K562 (cell line): ENCODE data around the gene MYLK4. TPM values are rescaled to one million over a fixed set of nuclear protein-coding genes. Genes with fewer than 3 reads are reported as not detected.

ENCODE experiments used
- CBX5 ChIP-seq: IDR thresholded peaks from 2 replicates; pipeline ENCODE4 v1.6.1; 2014; ENCODE audit warnings: low read depth, borderline replicate concordance
- CSDE1 ChIP-seq, 2 experiments: fragments of 450-650 bp; IDR thresholded peaks; 2 replicates each; pipeline ENCODE4 v1.6.1; 2016; ENCODE audit warnings: mild to moderate bottlenecking in 1 of 2
- ETV1 ChIP-seq: fragments of 450-650 bp; conservative IDR thresholded peaks from 2 replicates; pipeline ENCODE4 v1.6.1; 2016; ENCODE audit warnings: missing genetic modification characterization, control low read depth, low read depth, missing compliant biosample characterization
- HDAC2 ChIP-seq: fragments of 450-650 bp; IDR thresholded peaks from 2 replicates; pipeline ENCODE4 v1.6.1; 2016; ENCODE audit warnings: mild to moderate bottlenecking
- HDAC3 ChIP-seq: fragments of 450-650 bp; IDR thresholded peaks from 2 replicates; pipeline ENCODE4 v1.6.1; 2018; ENCODE audit warnings: borderline replicate concordance, mild to moderate bottlenecking, moderate library complexity; ENCODE audit not compliant: partially characterized antibody
- HMBOX1 ChIP-seq: sonication (generic); IDR thresholded peaks from 2 replicates; pipeline ENCODE4 v1.6.1; 2016
- KDM4B ChIP-seq, 2 experiments: fragments of 450-650 bp in 1 of 2; sonication (generic) in 1 of 2; IDR thresholded peaks; 2 replicates each; pipeline ENCODE4 v1.6.1; 2016 to 2017; ENCODE audit warnings: borderline replicate concordance in 2 of 2, antibody characterized with exemption in 1 of 2, low read depth in 1 of 2, mild to moderate bottlenecking in 1 of 2
- MTA2 ChIP-seq: fragments of 450-650 bp; IDR thresholded peaks from 2 replicates; pipeline ENCODE4 v1.6.1; 2016; ENCODE audit warnings: low read depth
- MYBL2 ChIP-seq, 2 experiments: fragments of 450-650 bp in 1 of 2; sonication (generic) in 1 of 2; formaldehyde crosslinking in 1 of 2; IDR thresholded peaks; 2 replicates each; pipeline versions ENCODE4 v1.6.1 to v1.8.1; 2017 to 2022; ENCODE audit warnings: borderline replicate concordance in 1 of 2, inconsistent platforms in 1 of 2, low read depth in 1 of 2, mild to moderate bottlenecking in 1 of 2, missing genetic modification reagents in 1 of 2, moderate library complexity in 1 of 2
- NCOR1 ChIP-seq: fragments of 450-650 bp; IDR thresholded peaks from 2 replicates; pipeline ENCODE4 v1.6.1; 2016; ENCODE audit warnings: mild to moderate bottlenecking, moderate library complexity
- NR1H2 ChIP-seq: sonication (generic); formaldehyde crosslinking; IDR thresholded peaks from 2 replicates; pipeline ENCODE4 v1.4.0; 2020; ENCODE audit warnings: mild to moderate bottlenecking, missing genetic modification reagents
- PKNOX1 ChIP-seq: fragments of 450-650 bp; IDR thresholded peaks from 2 replicates; pipeline ENCODE4 v1.6.1; 2016
- RCOR1 ChIP-seq, 2 experiments: IDR thresholded peaks; 2 replicates each; pipeline ENCODE4 v1.6.1; 2012; ENCODE audit warnings: low read depth in 2 of 2, low read length in 2 of 2, borderline replicate concordance in 1 of 2, improper control_type of control experiment in 1 of 2
- SETDB1 ChIP-seq: IDR thresholded peaks from one replicate; pipeline ENCODE4 v1.6.1; 2012; ENCODE audit warnings: low read length, control low read depth, inconsistent platforms
- SMARCA4 ChIP-seq: fragments of 450-650 bp; IDR thresholded peaks from 2 replicates; pipeline ENCODE4 v1.6.1; 2016
- SP1 ChIP-seq: sonication (generic); formaldehyde crosslinking; IDR thresholded peaks from 2 replicates; pipeline ENCODE4 v1.8.1; 2022; ENCODE audit warnings: mild to moderate bottlenecking, missing genetic modification reagents
- ZNF253 ChIP-seq: fragments of 250-450 bp; sonication (Bioruptor Pico); conservative IDR thresholded peaks from 2 replicates; pipeline ENCODE4 v1.6.1; 2021; ENCODE audit warnings: mild to moderate bottlenecking
- ZNF384 ChIP-seq: IDR thresholded peaks from 2 replicates; pipeline ENCODE4 v1.6.1; 2012; ENCODE audit warnings: low read depth, low read length, improper control_type of control experiment
- ZNF609 ChIP-seq: sonication (generic); formaldehyde crosslinking; IDR thresholded peaks from 2 replicates; pipeline ENCODE4 v1.8.1; 2023; ENCODE audit warnings: missing genetic modification reagents, mild to moderate bottlenecking, borderline replicate concordance
- ZNF655 ChIP-seq: fragments of 250-450 bp; sonication (Bioruptor Pico); IDR thresholded peaks from 2 replicates; pipeline ENCODE4 v1.5.0; 2021
- polyA plus RNA-seq, 8 experiments: library from polyadenylated mRNA; depleted of rRNA in 4 of 8; stranded (reverse) in 5 of 8; unstranded in 3 of 8; fragments of >200 nt; fragmentation: Nextera tagmentation in 2 of 8; fragmentation: Illumina TruSeq in 1 of 8; extraction: Ambion mirVana in 2 of 8; extraction: Trizol in 1 of 8; gene quantifications; 2 replicates each; pipeline versions ENCODE4 v1.2.1 to v1.2.3, GENCODE V29; 2011 to 2014; ENCODE audit warnings: inconsistent platforms in 1 of 8, missing spikeins in 1 of 8
- total RNA-seq, 7 experiments: library from RNA; depleted of rRNA in 6 of 7; stranded (reverse); fragments of >200 nt in 6 of 7; fragmentation: Illumina TruSeq in 2 of 7; extraction: Trizol in 2 of 7; gene quantifications; 2 replicates each; pipeline versions ENCODE4 v1.2.1 to v1.2.3, GENCODE V29; 2011 to 2021; ENCODE audit warnings: low replicate concordance in 1 of 7

MYLK4 gene
- total and polyA plus RNA-seq, 9 of the 15 experiments (the other 6 are each of a cell fraction or from before 2014, with no cell fraction given): 0.01 to 0.15 (median 0.06) TPM

- TF ChIP-seq ZNF609 (no peak), ZNF253 (CRISPR knock-in tag) (no peak), PKNOX1 (peak; percentile 51), NCOR1 (peak; percentile 27; the same call in 1 of the 2 replicates), SMARCA4 (peak; percentile 66), ETV1 (tag) (no peak), RCOR1 (IDR thresholded peaks at IDR 0.05; ENCODE audit: borderline replicate concordance in 1 of 2, low read depth in 2 of 2, low read length in 2 of 2) (no peak), MTA2 (0 out of 2 replicates have a peak, but pooled peaks have one; percentile 27), KDM4B (IDR thresholded peaks at IDR 0.05; ENCODE audit: borderline replicate concordance in 2 of 2, low read depth in 1 of 2) (no peak), ZNF655 (CRISPR knock-in tag) (no peak), SETDB1 (no peak), CBX5 (no peak), HDAC2 (no peak), ZNF384 (peak; percentile 70), CSDE1 (IDR thresholded peaks at IDR 0.05) (no peak), HMBOX1 (peak; percentile 92), MYBL2 (IDR thresholded peaks at IDR 0.05; ENCODE audit: low read depth) (peak; percentile 6; the same call in 1 of the 2 replicates), MYBL2 (CRISPR knock-in tag; IDR thresholded peaks at IDR 0.05; ENCODE audit: borderline replicate concordance) (no peak), HDAC3 (peak; percentile 28), NR1H2 (CRISPR knock-in tag) (no peak), SP1 (CRISPR knock-in tag) (no peak)
Observed at GRCh38 chr6:2760882-2761842, 10.4 kb upstream of the MYLK4 start (continued).
